ENCODE measurements around the gene ZMYND8. TPM values are rescaled to one million over a fixed set of nuclear protein-coding genes. Genes with fewer than 3 reads are reported as not detected.

The ZMYND8 gene
- total and polyA plus RNA-seq, 2 of the 4 experiments (the other 2 are of a cell fraction), result 24.0 to 28.2 TPM

DNA sequence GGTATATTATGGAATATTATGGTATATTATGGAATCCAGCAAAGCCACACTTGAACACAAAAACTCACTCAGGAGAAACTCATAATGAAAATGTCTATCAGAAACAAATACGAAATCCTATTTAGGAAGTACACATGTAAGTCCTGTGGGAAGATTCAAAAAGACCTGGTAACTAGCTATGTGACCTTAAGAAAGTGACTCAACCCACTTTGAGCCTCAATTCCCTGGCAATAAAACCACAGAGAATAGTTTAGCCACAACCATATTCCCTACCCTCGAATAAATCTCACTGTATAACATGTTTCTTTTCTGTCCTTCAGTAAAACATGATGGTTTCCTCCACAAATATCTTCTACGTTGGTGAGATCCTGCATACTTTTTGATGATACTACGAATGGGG, 56.4 kb downstream of the ZMYND8 start (continued):
- TF ChIP-seq, protein P1, sequence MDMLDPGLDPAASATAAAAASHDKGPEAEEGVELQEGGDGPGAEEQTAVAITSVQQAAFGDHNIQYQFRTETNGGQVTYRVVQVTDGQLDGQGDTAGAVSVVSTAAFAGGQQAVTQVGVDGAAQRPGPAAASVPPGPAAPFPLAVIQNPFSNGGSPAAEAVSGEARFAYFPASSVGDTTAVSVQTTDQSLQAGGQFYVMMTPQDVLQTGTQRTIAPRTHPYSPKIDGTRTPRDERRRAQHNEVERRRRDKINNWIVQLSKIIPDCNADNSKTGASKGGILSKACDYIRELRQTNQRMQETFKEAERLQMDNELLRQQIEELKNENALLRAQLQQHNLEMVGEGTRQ (IDR thresholded peaks at IDR 0.05; ENCODE audit: low read depth, low read length), result no peak
- TF ChIP-seq MAZ (IDR thresholded peaks at IDR 0.05; ENCODE audit: borderline replicate concordance, low read depth, low read length), result no peak
- TF ChIP-seq RFX5 (IDR thresholded peaks at IDR 0.05; ENCODE audit: low read depth, low read length), result no peak

- H3K4me2 ChIP-seq (ENCODE audit: low read depth, low read length), result no peak overlapping the region
- ATAC-seq (ENCODE audit: low read depth), result no peak
- H3K4me1 ChIP-seq (ENCODE audit: control insufficient read depth, insufficient read depth, low read length), result peaks cover 3% of the 10 kb centered on the region; the same call in 1 of the 2 replicates
- peaks cover 43% of the 10 kb centered on the region for H3K36me3 ChIP-seq (ENCODE audit: control insufficient read depth, insufficient read depth, low read length)
- H2BK15ac ChIP-seq (ENCODE audit: low read depth, low read length), result no peak overlapping the region
- intact Hi-C loops (cut with micrococcal nuclease) (no loop called here), dilution Hi-C loops (cut with HindIII; ENCODE audit: low sequenced_read_pairs, unreplicated experiment) (no loop called here), in situ Hi-C loops (cut with MboI; ENCODE audit: low sequenced_read_pairs) (no loop called here)
- no peak for DNase-seq
- H4K8ac ChIP-seq (ENCODE audit: low read depth in 2 of 2, low read length in 2 of 2), result no peak overlapping the region
- H4K5ac ChIP-seq (ENCODE audit: low read depth, low read length), result no peak overlapping the region
- H3K4me3 ChIP-seq (ENCODE audit: insufficient read depth, low read depth, low read length), result no peak overlapping the region
- no TSS peak for BruUV-seq (replicated peaks)
- no peak overlapping the region for H2AK9ac ChIP-seq (replicated peaks; ENCODE audit: low read depth, low read length, poor library complexity)
- H4K91ac ChIP-seq (ENCODE audit: insufficient read depth, low read depth, low read length), result no peak overlapping the region
- no peak overlapping the region for H3K18ac ChIP-seq (ENCODE audit: low read depth, low read length)
- H3K14ac ChIP-seq (replicated peaks; ENCODE audit: low read depth, low read length), result no peak overlapping the region
- H3K9me1 ChIP-seq (ENCODE audit: insufficient read depth, low read length), result no peaks in the 10 kb centered on the region
- ChIA-PET CTCF (no interaction called here), POLR2A (ENCODE audit: unreplicated experiment) (no interaction called here)
- TF ChIP-seq, protein P1 (IDR thresholded peaks at IDR 0.05; ENCODE audit: low read depth, low read length), result no peak
- TF ChIP-seq MXI1 (IDR thresholded peaks at IDR 0.05; ENCODE audit: borderline replicate concordance, low read depth, low read length), result no peak
- no peak overlapping the region for H2AFZ ChIP-seq (replicated peaks; ENCODE audit: low read length, poor library complexity)
- H3K9ac ChIP-seq (ENCODE audit: low read depth, low read length), result no peak overlapping the region
- no peak overlapping the region for H2AK5ac ChIP-seq (ENCODE audit: low read depth, low read length)
- WGBS, 2 experiments (ENCODE audit: extremely low coverage in 2 of 2, insufficient read length in 1 of 2), result no CpG with 5 or more reads among the region's 8 CpGs
- H3K27me3 ChIP-seq (ENCODE audit: control insufficient read depth, insufficient read depth, low read length), result no peaks in the 10 kb centered on the region
- no peak overlapping the region for H2BK5ac ChIP-seq (ENCODE audit: low read depth, low read length, poor library complexity, severe bottlenecking)
- H2BK120ac ChIP-seq (ENCODE audit: low read depth, low read length), result no peak overlapping the region
- no peak overlapping the region for H3K56ac ChIP-seq (ENCODE audit: extremely low read depth, insufficient read depth, low read length)
- no peaks in the 10 kb centered on the region for H4K20me1 ChIP-seq (ENCODE audit: insufficient read depth, low read length)
- no peak overlapping the region for H2BK20ac ChIP-seq (ENCODE audit: low read depth, low read length)
- no peak overlapping the region for H3K27ac ChIP-seq (ENCODE audit: insufficient read depth, low read length)
- H3K9me3 ChIP-seq (ENCODE audit: control insufficient read depth, insufficient read depth, low read length), result no peaks in the 10 kb centered on the region
- H3K23ac ChIP-seq (ENCODE audit: low read depth, low read length), result no peak overlapping the region
- H3K79me1 ChIP-seq (ENCODE audit: low read depth in 1 of 2, low read length in 2 of 2), result peaks cover 36 to 57% of the 10 kb centered on the region in 2 experiments
- no peak overlapping the region for H3K4ac ChIP-seq (ENCODE audit: low read depth, low read length)
Measured at GRCh38 chr20:47298624-47299023, 57.9 kb downstream of the ZMYND8 start.

All from IMR-90 (cell line).